Endothelial cell (in vitro differentiated cells): ENCODE measurements around the gene SCD5. TPM values are rescaled to one million over a fixed set of nuclear protein-coding genes. Genes with fewer than 3 reads are reported as not detected.

Experiments
- DNase-seq: peaks from one replicate; pipeline ENCODE4 v3.0.0; 2021; ENCODE audit warnings: low spot score
- H3K27ac Mint-ChIP-seq: one replicate; pipeline ENCODE4 v1.8.0; 2021; ENCODE audit warnings: mixed read lengths, inconsistent platforms; ENCODE audit not compliant: unreplicated experiment
- H3K27me3 Mint-ChIP-seq: one replicate; pipeline ENCODE4 v1.8.0; 2021; ENCODE audit warnings: mild to moderate bottlenecking, moderate library complexity, mixed read lengths, inconsistent platforms; ENCODE audit not compliant: unreplicated experiment
- H3K36me3 Mint-ChIP-seq: one replicate; pipeline ENCODE4 v1.8.0; 2021; ENCODE audit warnings: mild to moderate bottlenecking, low read depth, mixed read lengths, inconsistent platforms; ENCODE audit not compliant: unreplicated experiment
- H3K4me1 Mint-ChIP-seq: one replicate; pipeline ENCODE4 v1.8.0; 2021; ENCODE audit warnings: mild to moderate bottlenecking, mixed read lengths, inconsistent platforms; ENCODE audit not compliant: unreplicated experiment
- H3K4me3 Mint-ChIP-seq: one replicate; pipeline ENCODE4 v1.8.0; 2021; ENCODE audit warnings: mild to moderate bottlenecking, mixed read lengths, inconsistent platforms; ENCODE audit not compliant: unreplicated experiment
- H3K9me3 Mint-ChIP-seq: one replicate; pipeline ENCODE4 v1.8.0; 2021; ENCODE audit warnings: mixed read lengths, inconsistent platforms; ENCODE audit not compliant: unreplicated experiment
- total RNA-seq: library from RNA; stranded (reverse); fragmentation: NEBNext Ultra II Directional; extraction: Animal tissue kit (Norgen Biotek cat#: 25700); gene quantifications from one replicate; pipeline ENCODE4 v1.2.1, GENCODE V29; 2021; ENCODE audit not compliant: unreplicated experiment
- TF ChIP-seq, protein P1 (sequence below): fragments of 200-600 bp; sonication (generic); IDR thresholded peaks from one replicate; pipeline ENCODE4 v1.5.0; 2021; ENCODE audit warnings: antibody characterized with exemption; ENCODE audit not compliant: unreplicated experiment

SCD5 gene
- total RNA-seq, 1 donor from 2014 or later, result 0.38 TPM

GRCh38 chr4:82661181-82661992, 137.2 kb downstream of the SCD5 start:
- Mint-ChIP-seq H3K4me1 (no peaks in the 10 kb centered on the region), H3K4me3 (no peak overlapping the region), H3K9me3 (no peaks in the 10 kb centered on the region), H3K27me3 (peaks cover 3% of the 10 kb centered on the region), H3K27ac (no peak overlapping the region), H3K36me3 (no peaks in the 10 kb centered on the region)
- no peak for DNase-seq
- TF ChIP-seq, protein P1, sequence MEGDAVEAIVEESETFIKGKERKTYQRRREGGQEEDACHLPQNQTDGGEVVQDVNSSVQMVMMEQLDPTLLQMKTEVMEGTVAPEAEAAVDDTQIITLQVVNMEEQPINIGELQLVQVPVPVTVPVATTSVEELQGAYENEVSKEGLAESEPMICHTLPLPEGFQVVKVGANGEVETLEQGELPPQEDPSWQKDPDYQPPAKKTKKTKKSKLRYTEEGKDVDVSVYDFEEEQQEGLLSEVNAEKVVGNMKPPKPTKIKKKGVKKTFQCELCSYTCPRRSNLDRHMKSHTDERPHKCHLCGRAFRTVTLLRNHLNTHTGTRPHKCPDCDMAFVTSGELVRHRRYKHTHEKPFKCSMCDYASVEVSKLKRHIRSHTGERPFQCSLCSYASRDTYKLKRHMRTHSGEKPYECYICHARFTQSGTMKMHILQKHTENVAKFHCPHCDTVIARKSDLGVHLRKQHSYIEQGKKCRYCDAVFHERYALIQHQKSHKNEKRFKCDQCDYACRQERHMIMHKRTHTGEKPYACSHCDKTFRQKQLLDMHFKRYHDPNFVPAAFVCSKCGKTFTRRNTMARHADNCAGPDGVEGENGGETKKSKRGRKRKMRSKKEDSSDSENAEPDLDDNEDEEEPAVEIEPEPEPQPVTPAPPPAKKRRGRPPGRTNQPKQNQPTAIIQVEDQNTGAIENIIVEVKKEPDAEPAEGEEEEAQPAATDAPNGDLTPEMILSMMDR, result no peak

DNA sequence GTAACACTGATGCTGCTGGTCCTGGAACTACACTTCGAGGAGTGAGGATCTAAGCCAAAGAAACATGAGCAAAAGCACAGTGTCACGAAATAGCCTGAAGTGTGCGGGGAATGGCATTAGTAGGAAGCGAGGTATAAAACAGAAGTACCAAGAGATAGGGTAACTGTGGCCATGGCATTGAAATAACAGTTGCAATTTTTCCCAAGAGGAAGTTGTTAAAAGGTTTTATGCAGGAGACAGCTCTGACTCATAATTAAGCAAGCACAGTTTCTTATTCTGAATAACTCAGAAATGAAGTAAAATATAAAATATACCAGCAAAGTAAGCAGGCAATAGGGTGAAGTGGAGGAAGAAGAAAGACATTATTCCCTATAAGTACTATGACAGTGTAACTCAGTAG, 146.5 kb downstream of the SCD5 start:
- no peaks in the 10 kb centered on the region for H3K27me3 Mint-ChIP-seq
- DNase-seq, result no peak
- H3K4me1 Mint-ChIP-seq, result no peaks in the 10 kb centered on the region
- H3K36me3 Mint-ChIP-seq, result no peaks in the 10 kb centered on the region
- no peaks in the 10 kb centered on the region for H3K9me3 Mint-ChIP-seq
- H3K27ac Mint-ChIP-seq, result no peak overlapping the region
- H3K4me3 Mint-ChIP-seq, result no peak overlapping the region
- TF ChIP-seq, protein P1, result no peak

DNA sequence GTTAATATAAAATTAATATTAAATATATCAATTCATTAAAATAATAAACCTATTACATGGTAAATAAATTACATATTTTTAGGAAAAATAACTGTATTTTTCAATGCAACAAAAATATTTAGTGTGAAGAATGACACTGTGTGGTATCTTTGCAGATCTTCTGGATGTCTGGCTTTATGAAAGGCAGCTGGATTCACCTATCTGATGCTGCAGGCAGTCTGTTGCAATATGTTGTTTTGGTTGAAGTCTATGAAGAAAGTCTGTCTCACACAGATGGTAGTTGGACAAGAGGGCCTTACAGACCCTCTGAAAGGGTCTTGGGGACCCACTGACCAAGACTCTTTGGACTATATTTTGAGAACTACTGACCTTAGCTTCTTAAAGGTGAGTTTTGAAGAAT, 147.7 kb downstream of the SCD5 start:
- Mint-ChIP-seq H3K9me3 (no peaks in the 10 kb centered on the region), H3K36me3 (no peaks in the 10 kb centered on the region), H3K27ac (no peak overlapping the region), H3K4me3 (no peak overlapping the region), H3K4me1 (no peaks in the 10 kb centered on the region), H3K27me3 (no peaks in the 10 kb centered on the region)
- TF ChIP-seq, protein P1, result no peak
- no peak for DNase-seq

DNA sequence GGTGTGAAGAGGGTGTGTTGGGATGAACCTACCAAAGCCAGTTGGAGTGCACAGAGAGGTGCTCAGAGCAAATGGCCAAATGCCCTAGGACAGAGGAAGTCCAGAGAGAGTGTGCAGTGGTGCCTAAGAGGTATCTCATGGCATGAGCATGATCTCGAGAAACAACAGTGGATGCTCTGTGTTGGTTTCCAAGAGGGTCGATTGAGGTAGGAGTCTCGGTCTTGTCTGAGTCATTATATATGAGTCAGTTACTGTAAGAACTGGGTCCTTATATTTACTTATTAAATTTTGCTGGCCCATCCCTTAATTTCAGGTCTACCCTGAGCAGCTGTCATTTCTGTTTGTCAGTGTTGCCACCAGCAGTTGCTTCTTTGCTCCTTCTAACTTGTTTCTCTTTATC, 150.2 kb downstream of the SCD5 start:
- H3K36me3 Mint-ChIP-seq, result no peaks in the 10 kb centered on the region
- no peak for DNase-seq
- TF ChIP-seq, protein P1, result no peak
- H3K27ac Mint-ChIP-seq, result no peak overlapping the region
- H3K4me3 Mint-ChIP-seq, result no peak overlapping the region
- H3K9me3 Mint-ChIP-seq, result no peaks in the 10 kb centered on the region
- H3K27me3 Mint-ChIP-seq, result peaks cover 2% of the 10 kb centered on the region
- no peaks in the 10 kb centered on the region for H3K4me1 Mint-ChIP-seq

- H3K27me3 Mint-ChIP-seq, result peaks cover 8% of the 10 kb centered on the region
- no peaks in the 10 kb centered on the region for H3K9me3 Mint-ChIP-seq
- H3K4me1 Mint-ChIP-seq, result no peaks in the 10 kb centered on the region
- no peak overlapping the region for H3K4me3 Mint-ChIP-seq
- no peaks in the 10 kb centered on the region for H3K36me3 Mint-ChIP-seq
- TF ChIP-seq, protein P1, result no peak
- no peak for DNase-seq
- H3K27ac Mint-ChIP-seq, result no peak overlapping the region
Measured at GRCh38 chr4:82645936-82646565, 152.5 kb downstream of the SCD5 start.
